Smooth muscle cell (in vitro differentiated cells): ENCODE measurements around the gene COBL. TPM values are rescaled to one million over a fixed set of nuclear protein-coding genes. Genes with fewer than 3 reads are reported as not detected.
A peak's percentile ranks its signal among the peaks of the same experiment; 100 is the strongest.

Experiments used
- DNase-seq: peaks from one replicate; lab custom pipeline; 2025; ENCODE audit not compliant: unreplicated experiment; lab: John Stamatoyannopoulos, UW
- H2AFZ ChIP-seq: fragments of 200-600 bp; sonication (generic); 2 replicates; pipeline ENCODE4 v1.6.0; 2016; ENCODE audit warnings: antibody characterized with exemption, low read depth, mild to moderate bottlenecking
- H3F3A ChIP-seq: fragments of 200-600 bp; sonication (generic); 2 replicates; pipeline ENCODE4 v1.6.0; 2017; ENCODE audit warnings: antibody characterized with exemption, low read depth
- H3K27ac ChIP-seq: fragments of 200-600 bp; sonication (generic); 2 replicates; pipeline ENCODE4 v1.5.1; 2016; ENCODE audit warnings: low read depth, mild to moderate bottlenecking
- H3K27me3 ChIP-seq: fragments of 200-600 bp; sonication (generic); 2 replicates; pipeline ENCODE4 v1.6.1; 2016; ENCODE audit warnings: low read depth, mild to moderate bottlenecking
- H3K36me3 ChIP-seq: fragments of 200-600 bp; sonication (generic); 2 replicates; pipeline ENCODE4 v1.5.1; 2016; ENCODE audit warnings: low read depth
- H3K4me1 ChIP-seq: fragments of 200-600 bp; sonication (generic); 2 replicates; pipeline ENCODE4 v1.5.1; 2016; ENCODE audit warnings: low read depth
- H3K4me2 ChIP-seq: fragments of 200-600 bp; sonication (generic); 2 replicates; pipeline ENCODE4 v1.6.0; 2016; ENCODE audit warnings: mild to moderate bottlenecking
- H3K4me3 ChIP-seq: fragments of 200-600 bp; sonication (generic); 2 replicates; pipeline ENCODE4 v1.5.1; 2016; ENCODE audit warnings: mild to moderate bottlenecking
- H3K79me2 ChIP-seq: fragments of 200-600 bp; sonication (generic); 2 replicates; pipeline ENCODE4 v1.6.0; 2016; ENCODE audit warnings: low read depth, mild to moderate bottlenecking
- H3K9ac ChIP-seq: fragments of 200-600 bp; sonication (generic); 2 replicates; pipeline ENCODE4 v1.6.0; 2016; ENCODE audit warnings: low read depth
- H3K9me3 ChIP-seq: fragments of 200-600 bp; sonication (generic); replicated peaks from 2 replicates; pipeline ENCODE4 v1.5.1; 2016; ENCODE audit warnings: low read depth
- H4K20me1 ChIP-seq: fragments of 200-600 bp; sonication (generic); 2 replicates; pipeline ENCODE4 v1.6.0; 2016; ENCODE audit warnings: low read depth
- CTCF ChIP-seq: fragments of 200-600 bp; sonication (generic); IDR thresholded peaks from 2 replicates; pipeline ENCODE4 v1.5.1; 2017; ENCODE audit warnings: borderline replicate concordance, mild to moderate bottlenecking, antibody characterized with exemption; ENCODE audit not compliant: insufficient read depth, poor library complexity, severe bottlenecking
- WGBS: methylation state at CpG from one replicate; pipeline ENCODE4 v1.1.7; 2016; ENCODE audit warnings: low lambda C conversion rate; 5-methylcytosine and 5-hydroxymethylcytosine counted together
- polyA plus RNA-seq: library from polyadenylated mRNA; unstranded; fragments of >200 nt; fragmentation: Nextera tagmentation; extraction: Ambion mirVana; gene quantifications from 2 replicates; pipeline ENCODE4 v1.2.1, GENCODE V29; 2016
- total RNA-seq: library from RNA; depleted of rRNA; stranded (reverse); fragments of >200 nt; gene quantifications from 2 replicates; pipeline ENCODE4 v1.2.3, GENCODE V29; 2014

Gene COBL
- total and polyA plus RNA-seq, 2 experiments from 2014 or later, result 0.47 to 2.8 TPM

- H3K4me2 ChIP-seq, result peak overlapping the region; percentile 51
- no peak overlapping the region for H2AFZ ChIP-seq
- no peak overlapping the region for H3K9ac ChIP-seq
- no peaks in the 10 kb centered on the region for H3K27me3 ChIP-seq
- H3K4me3 ChIP-seq, result no peak overlapping the region
- H3F3A ChIP-seq, result peaks cover 14% of the 10 kb centered on the region
- 18% methylated on average over 2 of the region's 2 CpGs for WGBS
- H3K36me3 ChIP-seq, result no peaks in the 10 kb centered on the region
- DNase-seq, result no peak
- H3K9me3 ChIP-seq, result no peaks in the 10 kb centered on the region
- TF ChIP-seq CTCF, result no peak
- no peaks in the 10 kb centered on the region for H3K79me2 ChIP-seq
- peaks cover 6% of the 10 kb centered on the region for H3K4me1 ChIP-seq
- no peak overlapping the region for H3K27ac ChIP-seq
- H4K20me1 ChIP-seq, result no peaks in the 10 kb centered on the region
Observed at GRCh38 chr7:51090411-51090810, 226.2 kb downstream of the COBL start.

GRCh38 chr7:51085034-51085692 is 231.4 kb downstream of the COBL start:
- WGBS, result 96% methylated on average over 12 of the region's 12 CpGs
- Histone ChIP-seq H3K4me2 (no peak overlapping the region), H2AFZ (no peak overlapping the region), H3K9ac (no peak overlapping the region), H3K27ac (no peak overlapping the region), H3K4me1 (peaks cover 5% of the 10 kb centered on the region), H3K27me3 (no peaks in the 10 kb centered on the region), H3K9me3 (no peaks in the 10 kb centered on the region), H4K20me1 (no peaks in the 10 kb centered on the region), H3F3A (peaks cover 5% of the 10 kb centered on the region), H3K36me3 (no peaks in the 10 kb centered on the region), H3K79me2 (no peaks in the 10 kb centered on the region), H3K4me3 (no peak overlapping the region)
- TF ChIP-seq CTCF, result no peak
- no peak for DNase-seq

- Histone ChIP-seq H3K4me1 (peaks cover 5% of the 10 kb centered on the region), H3K9me3 (no peaks in the 10 kb centered on the region), H3K27ac (no peak overlapping the region), H3K27me3 (no peaks in the 10 kb centered on the region), H3K36me3 (no peaks in the 10 kb centered on the region), H3K4me2 (no peak overlapping the region), H3K4me3 (no peak overlapping the region), H3K79me2 (no peaks in the 10 kb centered on the region), H3K9ac (no peak overlapping the region), H4K20me1 (no peaks in the 10 kb centered on the region), H3F3A (peaks cover 3% of the 10 kb centered on the region), H2AFZ (no peak overlapping the region)
- TF ChIP-seq CTCF, result no peak
- 94% methylated on average over 8 of the region's 8 CpGs for WGBS
- DNase-seq, result no peak
Observed at GRCh38 chr7:51084121-51084520, 232.5 kb downstream of the COBL start.

GRCh38 chr7:51082940-51083533 is 233.6 kb downstream of the COBL start:
- no peak overlapping the region for H2AFZ ChIP-seq
- H3K27me3 ChIP-seq, result no peaks in the 10 kb centered on the region
- TF ChIP-seq CTCF, result no peak
- peaks cover 5% of the 10 kb centered on the region for H3K4me1 ChIP-seq
- no peaks in the 10 kb centered on the region for H3F3A ChIP-seq
- WGBS, result 92% methylated on average over 14 of the region's 14 CpGs
- no peaks in the 10 kb centered on the region for H3K36me3 ChIP-seq
- H3K9ac ChIP-seq, result no peak overlapping the region
- no peak for DNase-seq
- no peaks in the 10 kb centered on the region for H3K79me2 ChIP-seq
- H3K27ac ChIP-seq, result no peak overlapping the region
- no peak overlapping the region for H3K4me2 ChIP-seq
- no peaks in the 10 kb centered on the region for H3K9me3 ChIP-seq
- H4K20me1 ChIP-seq, result no peaks in the 10 kb centered on the region
- no peak overlapping the region for H3K4me3 ChIP-seq
